H1 (cell line): ENCODE results near the gene APOM. TPM values are rescaled to one million over a fixed set of nuclear protein-coding genes. Genes with fewer than 3 reads are reported as not detected.
A peak's percentile ranks its signal among the peaks of the same experiment; 100 is the strongest.

ENCODE experiments used
- CEBPB ChIP-seq: IDR thresholded peaks from 2 replicates; pipeline ENCODE4 v1.6.1; 2012; ENCODE audit warnings: low read depth, low read length
- CHD2 ChIP-seq: IDR thresholded peaks from 2 replicates; pipeline ENCODE4 v1.6.1; 2012; ENCODE audit warnings: low read length, improper control_type of control experiment
- HDAC2 ChIP-seq, 2 experiments: fragments of 300-600 bp in 1 of 2; sonication (generic) in 1 of 2; IDR thresholded peaks; 2 replicates each; pipeline ENCODE4 v1.6.1; 2011 to 2012; ENCODE audit warnings: low read depth in 2 of 2, low read length in 2 of 2, mild to moderate bottlenecking in 2 of 2, moderate library complexity in 2 of 2, borderline replicate concordance in 1 of 2, inconsistent platforms in 1 of 2
- KDM1A ChIP-seq: fragments of 200-600, 300-600 bp; sonication (generic); IDR thresholded peaks from 2 replicates; pipeline ENCODE4 v1.7.1; 2016; ENCODE audit warnings: mild to moderate bottlenecking, low read length, borderline replicate concordance
- TAF1 ChIP-seq: IDR thresholded peaks from 2 replicates; pipeline ENCODE4 v1.6.1; 2011; ENCODE audit warnings: mild to moderate bottlenecking, low read depth, low read length
- TBP ChIP-seq: IDR thresholded peaks from 2 replicates; pipeline ENCODE4 v1.6.1; 2011; ENCODE audit warnings: low read depth, low read length, improper control_type of control experiment
- TCF12 ChIP-seq: IDR thresholded peaks from 2 replicates; pipeline ENCODE4 v1.6.1; 2011; ENCODE audit warnings: low read depth, mild to moderate bottlenecking, low read length
- polyA plus RNA-seq, 7 experiments: library from polyadenylated mRNA; depleted of rRNA in 3 of 7; stranded (reverse) in 5 of 7; unstranded in 2 of 7; fragments of >200 nt in 5 of 7; fragments of 200-250 nt in 2 of 7; gene quantifications; 1 replicate in 5 of 7; 2 replicates in 1 of 7; 4 replicates in 1 of 7; pipeline versions ENCODE4 v1.2.1 to v1.2.3, GENCODE V29; 2011 to 2013; ENCODE audit warnings: missing spikeins in 2 of 7, mixed read lengths in 2 of 7
- total RNA-seq: library from RNA; stranded (reverse); fragmentation: NEBNext Ultra II Directional; extraction: Animal tissue kit (Norgen Biotek cat#: 25700); gene quantifications from 2 replicates; pipeline ENCODE4 v1.2.1, GENCODE V29; 2021
- TF ChIP-seq, protein P1 (sequence below): fragments of 300-600 bp; sonication (generic); IDR thresholded peaks from 2 replicates; pipeline ENCODE4 v1.7.1; 2012; ENCODE audit warnings: low read length, moderate library complexity, mild to moderate bottlenecking, inconsistent platforms; ENCODE audit not compliant: insufficient replicate concordance
- TF ChIP-seq, protein P2 (sequence below): IDR thresholded peaks from 2 replicates; pipeline ENCODE4 v1.6.1; 2012; ENCODE audit warnings: inconsistent platforms

The APOM gene
- total and polyA plus RNA-seq, 2 of the 8 experiments (the other 6 are each of a cell fraction or from before 2014, with no cell fraction given): 3.4 to 12.0 TPM

- TF ChIP-seq, protein P1, sequence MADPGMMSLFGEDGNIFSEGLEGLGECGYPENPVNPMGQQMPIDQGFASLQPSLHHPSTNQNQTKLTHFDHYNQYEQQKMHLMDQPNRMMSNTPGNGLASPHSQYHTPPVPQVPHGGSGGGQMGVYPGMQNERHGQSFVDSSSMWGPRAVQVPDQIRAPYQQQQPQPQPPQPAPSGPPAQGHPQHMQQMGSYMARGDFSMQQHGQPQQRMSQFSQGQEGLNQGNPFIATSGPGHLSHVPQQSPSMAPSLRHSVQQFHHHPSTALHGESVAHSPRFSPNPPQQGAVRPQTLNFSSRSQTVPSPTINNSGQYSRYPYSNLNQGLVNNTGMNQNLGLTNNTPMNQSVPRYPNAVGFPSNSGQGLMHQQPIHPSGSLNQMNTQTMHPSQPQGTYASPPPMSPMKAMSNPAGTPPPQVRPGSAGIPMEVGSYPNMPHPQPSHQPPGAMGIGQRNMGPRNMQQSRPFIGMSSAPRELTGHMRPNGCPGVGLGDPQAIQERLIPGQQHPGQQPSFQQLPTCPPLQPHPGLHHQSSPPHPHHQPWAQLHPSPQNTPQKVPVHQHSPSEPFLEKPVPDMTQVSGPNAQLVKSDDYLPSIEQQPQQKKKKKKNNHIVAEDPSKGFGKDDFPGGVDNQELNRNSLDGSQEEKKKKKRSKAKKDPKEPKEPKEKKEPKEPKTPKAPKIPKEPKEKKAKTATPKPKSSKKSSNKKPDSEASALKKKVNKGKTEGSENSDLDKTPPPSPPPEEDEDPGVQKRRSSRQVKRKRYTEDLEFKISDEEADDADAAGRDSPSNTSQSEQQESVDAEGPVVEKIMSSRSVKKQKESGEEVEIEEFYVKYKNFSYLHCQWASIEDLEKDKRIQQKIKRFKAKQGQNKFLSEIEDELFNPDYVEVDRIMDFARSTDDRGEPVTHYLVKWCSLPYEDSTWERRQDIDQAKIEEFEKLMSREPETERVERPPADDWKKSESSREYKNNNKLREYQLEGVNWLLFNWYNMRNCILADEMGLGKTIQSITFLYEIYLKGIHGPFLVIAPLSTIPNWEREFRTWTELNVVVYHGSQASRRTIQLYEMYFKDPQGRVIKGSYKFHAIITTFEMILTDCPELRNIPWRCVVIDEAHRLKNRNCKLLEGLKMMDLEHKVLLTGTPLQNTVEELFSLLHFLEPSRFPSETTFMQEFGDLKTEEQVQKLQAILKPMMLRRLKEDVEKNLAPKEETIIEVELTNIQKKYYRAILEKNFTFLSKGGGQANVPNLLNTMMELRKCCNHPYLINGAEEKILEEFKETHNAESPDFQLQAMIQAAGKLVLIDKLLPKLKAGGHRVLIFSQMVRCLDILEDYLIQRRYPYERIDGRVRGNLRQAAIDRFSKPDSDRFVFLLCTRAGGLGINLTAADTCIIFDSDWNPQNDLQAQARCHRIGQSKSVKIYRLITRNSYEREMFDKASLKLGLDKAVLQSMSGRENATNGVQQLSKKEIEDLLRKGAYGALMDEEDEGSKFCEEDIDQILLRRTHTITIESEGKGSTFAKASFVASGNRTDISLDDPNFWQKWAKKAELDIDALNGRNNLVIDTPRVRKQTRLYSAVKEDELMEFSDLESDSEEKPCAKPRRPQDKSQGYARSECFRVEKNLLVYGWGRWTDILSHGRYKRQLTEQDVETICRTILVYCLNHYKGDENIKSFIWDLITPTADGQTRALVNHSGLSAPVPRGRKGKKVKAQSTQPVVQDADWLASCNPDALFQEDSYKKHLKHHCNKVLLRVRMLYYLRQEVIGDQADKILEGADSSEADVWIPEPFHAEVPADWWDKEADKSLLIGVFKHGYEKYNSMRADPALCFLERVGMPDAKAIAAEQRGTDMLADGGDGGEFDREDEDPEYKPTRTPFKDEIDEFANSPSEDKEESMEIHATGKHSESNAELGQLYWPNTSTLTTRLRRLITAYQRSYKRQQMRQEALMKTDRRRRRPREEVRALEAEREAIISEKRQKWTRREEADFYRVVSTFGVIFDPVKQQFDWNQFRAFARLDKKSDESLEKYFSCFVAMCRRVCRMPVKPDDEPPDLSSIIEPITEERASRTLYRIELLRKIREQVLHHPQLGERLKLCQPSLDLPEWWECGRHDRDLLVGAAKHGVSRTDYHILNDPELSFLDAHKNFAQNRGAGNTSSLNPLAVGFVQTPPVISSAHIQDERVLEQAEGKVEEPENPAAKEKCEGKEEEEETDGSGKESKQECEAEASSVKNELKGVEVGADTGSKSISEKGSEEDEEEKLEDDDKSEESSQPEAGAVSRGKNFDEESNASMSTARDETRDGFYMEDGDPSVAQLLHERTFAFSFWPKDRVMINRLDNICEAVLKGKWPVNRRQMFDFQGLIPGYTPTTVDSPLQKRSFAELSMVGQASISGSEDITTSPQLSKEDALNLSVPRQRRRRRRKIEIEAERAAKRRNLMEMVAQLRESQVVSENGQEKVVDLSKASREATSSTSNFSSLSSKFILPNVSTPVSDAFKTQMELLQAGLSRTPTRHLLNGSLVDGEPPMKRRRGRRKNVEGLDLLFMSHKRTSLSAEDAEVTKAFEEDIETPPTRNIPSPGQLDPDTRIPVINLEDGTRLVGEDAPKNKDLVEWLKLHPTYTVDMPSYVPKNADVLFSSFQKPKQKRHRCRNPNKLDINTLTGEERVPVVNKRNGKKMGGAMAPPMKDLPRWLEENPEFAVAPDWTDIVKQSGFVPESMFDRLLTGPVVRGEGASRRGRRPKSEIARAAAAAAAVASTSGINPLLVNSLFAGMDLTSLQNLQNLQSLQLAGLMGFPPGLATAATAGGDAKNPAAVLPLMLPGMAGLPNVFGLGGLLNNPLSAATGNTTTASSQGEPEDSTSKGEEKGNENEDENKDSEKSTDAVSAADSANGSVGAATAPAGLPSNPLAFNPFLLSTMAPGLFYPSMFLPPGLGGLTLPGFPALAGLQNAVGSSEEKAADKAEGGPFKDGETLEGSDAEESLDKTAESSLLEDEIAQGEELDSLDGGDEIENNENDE: no peak
- TF ChIP-seq, protein P2, sequence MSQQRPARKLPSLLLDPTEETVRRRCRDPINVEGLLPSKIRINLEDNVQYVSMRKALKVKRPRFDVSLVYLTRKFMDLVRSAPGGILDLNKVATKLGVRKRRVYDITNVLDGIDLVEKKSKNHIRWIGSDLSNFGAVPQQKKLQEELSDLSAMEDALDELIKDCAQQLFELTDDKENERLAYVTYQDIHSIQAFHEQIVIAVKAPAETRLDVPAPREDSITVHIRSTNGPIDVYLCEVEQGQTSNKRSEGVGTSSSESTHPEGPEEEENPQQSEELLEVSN: peak; percentile 82
- TF ChIP-seq CHD2 (peak; percentile 31; the same call in 1 of the 2 replicates), HDAC2 (IDR thresholded peaks at IDR 0.05; ENCODE audit: borderline replicate concordance in 1 of 2, low read depth in 2 of 2, low read length in 2 of 2) (0 out of 4 replicates have a peak, but pooled peaks of 1 of the 2 experiments have one; percentile 20), KDM1A (no peak), TAF1 (peak; percentile 85), TCF12 (0 out of 2 replicates have a peak, but pooled peaks have one; percentile 20), CEBPB (no peak), TBP (peak; percentile 67)
These were observed 9.3 kb downstream of the APOM start, which contains the start of gene GPANK1 (continued) for GRCh38 chr6:31664790-31665500.
